T-cell (primary cell): ENCODE measurements around the gene TSGA10IP. TPM values are rescaled to one million over a fixed set of nuclear protein-coding genes. Genes with fewer than 3 reads are reported as not detected.

Source experiments
- ATAC-seq, 4 experiments: fragments of 200-7000 bp in 3 of 4; fragments of 150-1000 bp in 1 of 4; cut with Tn5 transposase; replicated peaks in 1 of 4; 1 replicate in 3 of 4; 2 replicates in 1 of 4; pipeline ENCODE4 v1.10.0; 2021; ENCODE audit warnings: moderate library complexity in 3 of 4, mild to moderate bottlenecking in 2 of 4, moderate number of reproducible peaks in 1 of 4
- CTCF ChIA-PET, 2 donors: fragments of 300-600 bp; sonication (Branson Sonifier 250); formaldehyde crosslinking; loops; one replicate each; lab custom pipeline; 2022; ENCODE audit warnings: antibody characterized with exemption in 2 of 2; lab: Charles Lee
- POLR2A ChIA-PET, 2 donors: fragments of 300-600 bp; sonication (Branson Sonifier 250); formaldehyde crosslinking; loops; one replicate each; lab custom pipeline; 2022; ENCODE audit warnings: antibody characterized with exemption in 2 of 2; lab: Charles Lee
- DNase-seq, 35 experiments: peaks; one replicate each; pipeline versions ENCODE4 v3.0.0 to v3.0.0-alpha.2; 2013 to 2023
- H3K27ac ChIP-seq: one replicate; pipeline ENCODE4 v1.5.1; 2013; ENCODE audit warnings: low read length
- H3K27me3 ChIP-seq, 2 experiments: replicated peaks in 1 of 2; 1 replicate in 1 of 2; 2 replicates in 1 of 2; pipeline versions ENCODE4 v1.6.1 to v1.7.0; 2013; ENCODE audit warnings: low read length in 1 of 2, mixed read lengths in 1 of 2; ENCODE audit not compliant: control insufficient read depth in 2 of 2, insufficient read depth in 2 of 2; ENCODE audit errors: extremely low read depth in 1 of 2
- H3K36me3 ChIP-seq, 2 donors: 1 replicate in 1 of 2; 2 replicates in 1 of 2; pipeline versions ENCODE4 v1.6.1 to v1.7.0; 2013; ENCODE audit warnings: low read length in 1 of 2; ENCODE audit not compliant: control insufficient read depth in 2 of 2, insufficient read depth in 1 of 2; ENCODE audit errors: extremely low read depth in 1 of 2
- H3K4me1 ChIP-seq, 2 experiments: 1 replicate in 1 of 2; 2 replicates in 1 of 2; pipeline versions ENCODE4 v1.6.1 to v1.7.0; 2013; ENCODE audit warnings: low read length in 2 of 2, mixed read lengths in 1 of 2; ENCODE audit not compliant: insufficient read depth in 2 of 2, control insufficient read depth in 1 of 2; ENCODE audit errors: extremely low read depth in 1 of 2
- H3K4me3 ChIP-seq, 2 donors: 1 replicate in 1 of 2; 2 replicates in 1 of 2; pipeline versions ENCODE4 v1.5.1 to v1.7.0; 2013; ENCODE audit warnings: mild to moderate bottlenecking in 2 of 2, low read length in 1 of 2, moderate library complexity in 1 of 2; ENCODE audit not compliant: control insufficient read depth in 1 of 2; ENCODE audit errors: extremely low read depth in 1 of 2
- H3K9me3 ChIP-seq: 2 replicates; pipeline ENCODE4 v1.7.0; 2013
- H3K27ac Mint-ChIP-seq, 2 donors: one replicate each; pipeline ENCODE4 v1.8.0; 2020 to 2021; ENCODE audit warnings: mild to moderate bottlenecking in 2 of 2, mixed read lengths in 2 of 2
- H3K27me3 Mint-ChIP-seq, 2 donors: one replicate each; pipeline ENCODE4 v1.8.0; 2021 to 2022; ENCODE audit warnings: mixed read lengths in 2 of 2
- H3K36me3 Mint-ChIP-seq: one replicate; pipeline ENCODE4 v1.8.0; 2021; ENCODE audit warnings: mixed read lengths
- H3K4me1 Mint-ChIP-seq, 3 donors: one replicate each; pipeline ENCODE4 v1.8.0; 2020 to 2022; ENCODE audit warnings: mixed read lengths in 3 of 3, mild to moderate bottlenecking in 1 of 3
- H3K4me3 Mint-ChIP-seq, 3 donors: one replicate each; pipeline ENCODE4 v1.8.0; 2020 to 2022; ENCODE audit warnings: mild to moderate bottlenecking in 3 of 3, mixed read lengths in 3 of 3, moderate library complexity in 3 of 3
- H3K9me3 Mint-ChIP-seq, 3 donors: one replicate each; pipeline ENCODE4 v1.8.0; 2020 to 2022; ENCODE audit warnings: mixed read lengths in 3 of 3
- WGBS: methylation state at CpG from one replicate; pipeline ENCODE4 v1.1.5; 2013; ENCODE audit warnings: missing lambda C conversion rate; ENCODE audit not compliant: insufficient coverage; 5-methylcytosine and 5-hydroxymethylcytosine counted together
- total RNA-seq, 35 experiments: library from RNA in 6 of 35; stranded (reverse) in 6 of 35; fragments of 120-200 nt in 1 of 35; gene quantifications; one replicate each; pipeline versions ENCODE4 v1.2.1 to v1.2.4 and lab custom pipeline; 2013 to 2026

Gene TSGA10IP
- total RNA-seq, 5 donors from 2014 or later (not counting 1 experiment from before 2014, with no cell fraction given) = not detected

- no peak overlapping the region for H3K27ac ChIP-seq
- Mint-ChIP-seq H3K9me3 (no peaks in the 10 kb centered on the region), H3K4me1 (peaks cover 0 to 6% (median 0%) of the 10 kb centered on the region in 3 donors), H3K36me3 (peaks cover 31% of the 10 kb centered on the region), H3K27ac (no peak overlapping the region), H3K4me3 (no peak overlapping the region), H3K27me3 (no peaks in the 10 kb centered on the region)
- peaks cover 23 to 38% of the 10 kb centered on the region in 2 donors for H3K36me3 ChIP-seq
- POLR2A ChIA-PET = interaction anchor here in 1 of 2 donors (0.7 kb wide), 1 partner anchor 23 kb away, joined by 3 read pairs; no protein-coding TSS in a partner anchor
- ATAC-seq (peak in 1 of 4 experiments; percentile 11), DNase-seq (no peak)
- WGBS = 97% methylated on average over 26 of the region's 29 CpGs
- H3K4me3 ChIP-seq = no peak overlapping the region
- H3K4me1 ChIP-seq = no peaks in the 10 kb centered on the region
- H3K9me3 ChIP-seq = no peaks in the 10 kb centered on the region
- CTCF ChIA-PET = no interaction called here
- no peaks in the 10 kb centered on the region for H3K27me3 ChIP-seq
Measured at GRCh38 chr11:65977621-65978390, 32.5 kb downstream of the TSGA10IP start.

GRCh38 chr11:65978391-65979238 lies 33.3 kb downstream of the TSGA10IP start:
- WGBS = 98% methylated on average over 12 of the region's 34 CpGs

GRCh38 chr11:65979261-65979759 lies 34.0 kb downstream of the TSGA10IP start:
- Histone ChIP-seq H3K4me1 (no peaks in the 10 kb centered on the region), H3K27me3 (no peaks in the 10 kb centered on the region), H3K9me3 (no peaks in the 10 kb centered on the region), H3K36me3 (peaks cover 23 to 36% of the 10 kb centered on the region in 2 donors), H3K27ac (no peak overlapping the region), H3K4me3 (no peak overlapping the region)
- Mint-ChIP-seq H3K4me3 (no peak overlapping the region), H3K9me3 (no peaks in the 10 kb centered on the region), H3K27ac (peak overlapping the region in 1 of 2 donors; percentile 52), H3K4me1 (peaks cover 0 to 6% (median 0%) of the 10 kb centered on the region in 3 donors), H3K27me3 (no peaks in the 10 kb centered on the region), H3K36me3 (peaks cover 22% of the 10 kb centered on the region)
- DNase-seq (no peak), ATAC-seq (no peak)
- POLR2A ChIA-PET = interaction anchor here in 1 of 2 donors (0.6 kb wide), 1 partner anchor 14 kb away, joined by 4 read pairs; no protein-coding TSS in a partner anchor
- WGBS = 82% methylated on average over 5 of the region's 10 CpGs
- CTCF ChIA-PET = no interaction called here

More at GRCh38 chr11:65978391-65979238, 33.3 kb downstream of the TSGA10IP start:
- ATAC-seq = no peak
- H3K4me3 Mint-ChIP-seq = no peak overlapping the region
- peaks cover 25% of the 10 kb centered on the region for H3K36me3 Mint-ChIP-seq
- ChIA-PET POLR2A (interaction anchor here in 1 of 2 donors (0.6 to 0.7 kb wide), 2 partner anchors 13 to 24 kb away, joined by 3 to 4 read pairs; no protein-coding TSS in a partner anchor), CTCF (no interaction called here)
- H3K27me3 ChIP-seq = no peaks in the 10 kb centered on the region
- H3K4me1 ChIP-seq = no peaks in the 10 kb centered on the region
- H3K9me3 Mint-ChIP-seq = no peaks in the 10 kb centered on the region
- no peak overlapping the region for H3K4me3 ChIP-seq
- H3K27me3 Mint-ChIP-seq = no peaks in the 10 kb centered on the region
- DNase-seq = no peak
- peaks cover 23 to 36% of the 10 kb centered on the region in 2 donors for H3K36me3 ChIP-seq
- H3K27ac Mint-ChIP-seq = no peak overlapping the region
- H3K4me1 Mint-ChIP-seq = peaks cover 0 to 6% (median 0%) of the 10 kb centered on the region in 3 donors
- no peaks in the 10 kb centered on the region for H3K9me3 ChIP-seq
- H3K27ac ChIP-seq = no peak overlapping the region

GRCh38 chr11:65981101-65981740 lies 35.9 kb downstream of the TSGA10IP start:
- Histone ChIP-seq H3K27me3 (no peaks in the 10 kb centered on the region), H3K4me3 (no peak overlapping the region), H3K4me1 (no peaks in the 10 kb centered on the region), H3K36me3 (peaks cover 20 to 32% of the 10 kb centered on the region in 2 donors), H3K27ac (no peak overlapping the region), H3K9me3 (no peaks in the 10 kb centered on the region)
- 89% methylated on average over 12 of the region's 12 CpGs for WGBS
- no peak overlapping the region for H3K4me3 Mint-ChIP-seq
- no peaks in the 10 kb centered on the region for H3K4me1 Mint-ChIP-seq
- DNase-seq (no peak), ATAC-seq (peak in 1 of 4 experiments; percentile 21)
- ChIA-PET CTCF (no interaction called here), POLR2A (interaction anchor here in 1 of 2 donors (0.7 kb wide), 1 partner anchor 377 kb away, joined by 3 read pairs; no protein-coding TSS in a partner anchor)
- H3K36me3 Mint-ChIP-seq = peaks cover 15% of the 10 kb centered on the region
- H3K9me3 Mint-ChIP-seq = no peaks in the 10 kb centered on the region
- no peak overlapping the region for H3K27ac Mint-ChIP-seq
- H3K27me3 Mint-ChIP-seq = no peaks in the 10 kb centered on the region

GRCh38 chr11:65981972-65982823 lies 36.9 kb downstream of the TSGA10IP start:
- Histone ChIP-seq H3K36me3 (peaks cover 14 to 22% of the 10 kb centered on the region in 2 donors), H3K4me3 (no peak overlapping the region), H3K27ac (no peak overlapping the region), H3K4me1 (no peaks in the 10 kb centered on the region), H3K27me3 (no peaks in the 10 kb centered on the region), H3K9me3 (no peaks in the 10 kb centered on the region)
- 91% methylated on average over 13 of the region's 16 CpGs for WGBS
- H3K9me3 Mint-ChIP-seq = no peaks in the 10 kb centered on the region
- ATAC-seq = peak in 3 of 4 experiments; percentile 14 to 19 (median 19)
- no peak overlapping the region for H3K27ac Mint-ChIP-seq
- no peak for DNase-seq
- peaks cover 9% of the 10 kb centered on the region for H3K36me3 Mint-ChIP-seq
- no peak overlapping the region for H3K4me3 Mint-ChIP-seq
- ChIA-PET CTCF (interaction anchor here in 1 of 2 donors (0.5 to 0.6 kb wide), 2 partner anchors 177 to 185 kb away, joined by 3 read pairs; no protein-coding TSS in a partner anchor), POLR2A (interaction anchor here in 1 of 2 donors (0.6 kb wide), 1 partner anchor 11 kb away, joined by 5 read pairs; no protein-coding TSS in a partner anchor)
- no peaks in the 10 kb centered on the region for H3K4me1 Mint-ChIP-seq
- H3K27me3 Mint-ChIP-seq = no peaks in the 10 kb centered on the region
